Endothelial cell of umbilical vein (primary cell): Measurements from ENCODE around the gene NOD1.

Source experiments
- CTCF ChIP-seq, 2 donors: IDR thresholded peaks; 1 replicate in 1 of 2; 2 replicates in 1 of 2; pipeline ENCODE4 v1.5.1; 2011; ENCODE audit warnings: low read length in 2 of 2, mild to moderate bottlenecking in 2 of 2, moderate library complexity in 2 of 2, control low read depth in 1 of 2, inconsistent platforms in 1 of 2, low read depth in 1 of 2; ENCODE audit not compliant: insufficient read depth in 1 of 2; ENCODE audit errors: extremely low read depth in 1 of 2
- EZH2 ChIP-seq: IDR thresholded peaks from 2 replicates; pipeline ENCODE4 v1.6.1; 2012; ENCODE audit warnings: borderline replicate concordance, low read depth, mild to moderate bottlenecking, moderate library complexity, low read length, inconsistent platforms; ENCODE audit not compliant: severe bottlenecking
- FOS ChIP-seq: IDR thresholded peaks from 2 replicates; pipeline ENCODE4 v1.6.1; 2011; ENCODE audit warnings: mild to moderate bottlenecking, low read length, moderate library complexity, borderline replicate concordance; ENCODE audit not compliant: insufficient read depth
- JUN ChIP-seq: IDR thresholded peaks from 2 replicates; pipeline ENCODE4 v1.6.1; 2011; ENCODE audit warnings: borderline replicate concordance, low read depth; ENCODE audit not compliant: insufficient read length, insufficient read depth
- MAX ChIP-seq: IDR thresholded peaks from 2 replicates; pipeline ENCODE4 v1.6.1; 2011; ENCODE audit not compliant: insufficient read depth, insufficient read length
- MYC ChIP-seq: IDR thresholded peaks from one replicate; pipeline ENCODE4 v1.6.1; 2011; ENCODE audit warnings: mild to moderate bottlenecking, low read depth, low read length
- POLR2A ChIP-seq: IDR thresholded peaks from 2 replicates; pipeline ENCODE4 v1.6.1; 2012; ENCODE audit warnings: low read depth, mild to moderate bottlenecking, control low read depth, low read length
- POLR2AphosphoS5 ChIP-seq: IDR thresholded peaks from 2 replicates; pipeline ENCODE4 v1.6.1; 2012; ENCODE audit warnings: low read depth, mild to moderate bottlenecking, control low read depth, low read length, moderate library complexity; ENCODE audit not compliant: insufficient read depth

- TF ChIP-seq MYC (no peak), CTCF (IDR thresholded peaks at IDR 0.05; ENCODE audit: extremely low read depth in 1 of 2, insufficient read depth in 1 of 2, low read depth in 1 of 2, low read length in 2 of 2) (no peak), JUN (no peak), MAX (no peak), POLR2AphosphoS5 (no peak), POLR2A (no peak), EZH2 (no peak), FOS (no peak)
These were observed 26.2 kb downstream of the NOD1 start for GRCh38 chr7:30452280-30452930.
